H1 (cell line): Measurements from ENCODE around the gene INCENP. TPM values are rescaled to one million over a fixed set of nuclear protein-coding genes. Genes with fewer than 3 reads are reported as not detected.

Source experiments
- CTCF ChIA-PET: fragments of 300-600 bp; sonication (Branson Sonifier 250); formaldehyde crosslinking; loops from one replicate; lab custom pipeline; 2021; ENCODE audit not compliant: partially characterized antibody; lab: Charles Lee
- POLR2A ChIA-PET: fragments of 300-600 bp; sonication (Branson Sonifier 250); formaldehyde crosslinking; loops from one replicate; lab custom pipeline; 2021; ENCODE audit warnings: inconsistent platforms; ENCODE audit not compliant: partially characterized antibody; lab: Charles Lee
- DNase-seq, 2 experiments: peaks; one replicate each; pipeline versions ENCODE4 v3.0.0 to v3.0.0-alpha.2; 2010 to 2022; ENCODE audit warnings: low spot score in 2 of 2, low read depth in 1 of 2, mixed read lengths in 1 of 2
- FAIRE-seq: peaks from 2 replicates; lab custom pipeline; 2011; peaks lifted over from hg19 to GRCh38; lab: Jason Lieb, UNC
- H2AFZ ChIP-seq: 2 replicates; pipeline ENCODE4 v1.8.1; 2012; ENCODE audit warnings: low read length, inconsistent platforms
- H2AK5ac ChIP-seq: 2 replicates; pipeline ENCODE4 v1.6.1; 2013; ENCODE audit warnings: low read depth, low read length
- H2BK120ac ChIP-seq: replicated peaks from 2 replicates; pipeline ENCODE3; 2013; ENCODE audit warnings: low read depth, low read length, inconsistent platforms
- H2BK12ac ChIP-seq: 2 replicates; pipeline ENCODE4 v1.6.1; 2013; ENCODE audit warnings: low read depth, low read length
- H2BK15ac ChIP-seq: 2 replicates; pipeline ENCODE4 v1.6.1; 2013; ENCODE audit warnings: low read length
- H2BK20ac ChIP-seq: 2 replicates; pipeline ENCODE4 v1.6.1; 2013; ENCODE audit warnings: low read length
- H2BK5ac ChIP-seq: 2 replicates; pipeline ENCODE4 v1.6.1; 2013; ENCODE audit warnings: low read depth, low read length
- H3K14ac ChIP-seq: 2 replicates; pipeline ENCODE4 v1.6.1; 2013; ENCODE audit warnings: inconsistent platforms; ENCODE audit not compliant: insufficient read length
- H3K18ac ChIP-seq: 2 replicates; pipeline ENCODE4 v1.6.1; 2013; ENCODE audit warnings: low read length; ENCODE audit errors: extremely low read depth
- H3K23ac ChIP-seq: 2 replicates; pipeline ENCODE4 v1.6.1; 2013; ENCODE audit warnings: inconsistent platforms; ENCODE audit not compliant: insufficient read length
- H3K23me2 ChIP-seq: 2 replicates; pipeline ENCODE4 v1.6.1; 2013; ENCODE audit warnings: low read depth, low read length
- H3K27ac ChIP-seq: 2 replicates; pipeline ENCODE4 v1.6.1; 2011; ENCODE audit warnings: low read depth, low read length, inconsistent platforms
- H3K27me3 ChIP-seq, 4 experiments: replicated peaks in 1 of 4; 1 replicate in 1 of 4; 2 replicates in 3 of 4; pipeline versions ENCODE4 v1.6.1 to v1.8.1; 2011 to 2013; ENCODE audit warnings: low read length in 3 of 4, mild to moderate bottlenecking in 3 of 4, inconsistent platforms in 2 of 4, mixed read lengths in 2 of 4, moderate library complexity in 1 of 4; ENCODE audit not compliant: control insufficient read depth in 3 of 4, insufficient read depth in 3 of 4; ENCODE audit errors: extremely low read depth in 1 of 4
- H3K36me3 ChIP-seq, 4 experiments: 2 replicates each; pipeline versions ENCODE4 v1.6.1 to v1.8.1; 2011 to 2013; ENCODE audit warnings: mild to moderate bottlenecking in 4 of 4, low read length in 3 of 4, moderate library complexity in 2 of 4, control low read depth in 1 of 4, inconsistent platforms in 1 of 4; ENCODE audit not compliant: insufficient read depth in 4 of 4, control insufficient read depth in 2 of 4
- H3K4ac ChIP-seq: replicated peaks from 2 replicates; pipeline ENCODE3; 2013; ENCODE audit warnings: low read length, low read depth, mixed read lengths, inconsistent platforms; ENCODE audit not compliant: insufficient read length
- H3K4me1 ChIP-seq, 4 experiments: replicated peaks in 1 of 4; 1 replicate in 1 of 4; 2 replicates in 3 of 4; pipeline versions ENCODE4 v1.6.1 to v1.8.1; 2011 to 2013; ENCODE audit warnings: low read length in 3 of 4, inconsistent platforms in 2 of 4, mixed read lengths in 1 of 4; ENCODE audit not compliant: insufficient read depth in 4 of 4, control insufficient read depth in 3 of 4
- H3K4me2 ChIP-seq, 2 experiments: 2 replicates each; pipeline versions ENCODE4 v1.6.1 to v1.8.1; 2011 to 2013; ENCODE audit warnings: low read depth in 2 of 2, low read length in 2 of 2, control low read depth in 1 of 2, inconsistent platforms in 1 of 2, mild to moderate bottlenecking in 1 of 2; ENCODE audit not compliant: insufficient read depth in 1 of 2
- H3K4me3 ChIP-seq, 4 experiments: fragments of 200-600, 300-600 bp in 1 of 4; sonication (generic), shearing (Covaris generic), sonication (Bioruptor Twin) in 1 of 4; 2 replicates each; pipeline versions ENCODE4 v1.5.1 to v1.8.1; 2011 to 2016; ENCODE audit warnings: low read length in 4 of 4, low read depth in 3 of 4, control low read depth in 2 of 4, inconsistent platforms in 2 of 4, mild to moderate bottlenecking in 2 of 4, mixed read lengths in 1 of 4, moderate library complexity in 1 of 4; ENCODE audit not compliant: insufficient read depth in 2 of 4; ENCODE audit errors: extremely low read depth in 1 of 4
- H3K56ac ChIP-seq: replicated peaks from 2 replicates; pipeline ENCODE3; 2013; ENCODE audit warnings: low read depth, mild to moderate bottlenecking, mixed read lengths, low read length, inconsistent platforms; ENCODE audit not compliant: insufficient read length
- H3K79me1 ChIP-seq: 2 replicates; pipeline ENCODE4 v1.6.1; 2013; ENCODE audit warnings: low read depth, low read length, control low read depth
- H3K79me2 ChIP-seq, 2 experiments: 2 replicates each; pipeline versions ENCODE4 v1.6.1 to v1.8.1; 2012 to 2013; ENCODE audit warnings: low read length in 2 of 2, mild to moderate bottlenecking in 2 of 2, inconsistent platforms in 1 of 2; ENCODE audit not compliant: insufficient read depth in 2 of 2, control insufficient read depth in 1 of 2
- H3K9ac ChIP-seq, 4 experiments: replicated peaks in 1 of 4; 1 replicate in 1 of 4; 2 replicates in 3 of 4; pipeline versions ENCODE4 v1.6.1 to v1.8.1; 2011 to 2013; ENCODE audit warnings: low read depth in 3 of 4, low read length in 3 of 4, control low read depth in 2 of 4, mild to moderate bottlenecking in 2 of 4, moderate library complexity in 2 of 4, inconsistent platforms in 1 of 4; ENCODE audit errors: extremely low read depth in 1 of 4
- H3K9me3 ChIP-seq, 2 experiments: 2 replicates each; pipeline versions ENCODE4 v1.6.1 to v1.8.1; 2012 to 2013; ENCODE audit warnings: mild to moderate bottlenecking in 2 of 2, moderate library complexity in 2 of 2, control low read depth in 1 of 2, inconsistent platforms in 1 of 2, low read depth in 1 of 2, low read length in 1 of 2, mixed read lengths in 1 of 2; ENCODE audit not compliant: insufficient read depth in 2 of 2
- H4K20me1 ChIP-seq, 2 experiments: replicated peaks in 1 of 2; 2 replicates each; pipeline versions ENCODE3 to v1.8.1; 2011 to 2013; ENCODE audit warnings: inconsistent platforms in 2 of 2, low read length in 2 of 2, mild to moderate bottlenecking in 1 of 2; ENCODE audit not compliant: insufficient read depth in 2 of 2, control insufficient read depth in 1 of 2
- H4K5ac ChIP-seq: 2 replicates; pipeline ENCODE4 v1.6.1; 2013; ENCODE audit warnings: low read length, low read depth, mixed read lengths, inconsistent platforms; ENCODE audit not compliant: insufficient read length
- H4K8ac ChIP-seq: 2 replicates; pipeline ENCODE4 v1.8.0; 2013; ENCODE audit warnings: mild to moderate bottlenecking, moderate library complexity, low read length, inconsistent platforms; ENCODE audit not compliant: insufficient read depth; ENCODE audit errors: extremely low read depth
- H4K91ac ChIP-seq: replicated peaks from 2 replicates; pipeline ENCODE3; 2013; ENCODE audit warnings: low read length, mixed read lengths, inconsistent platforms; ENCODE audit not compliant: insufficient read length
- CEBPB ChIP-seq: IDR thresholded peaks from 2 replicates; pipeline ENCODE4 v1.6.1; 2012; ENCODE audit warnings: low read depth, low read length
- CHD1 ChIP-seq: IDR thresholded peaks from 2 replicates; pipeline ENCODE4 v1.6.1; 2012; ENCODE audit warnings: low read depth, low read length, improper control_type of control experiment
- EZH2 ChIP-seq: fragments of 200-600 bp; sonication (generic); IDR thresholded peaks from 2 replicates; pipeline ENCODE4 v1.7.1; 2012; ENCODE audit warnings: low read depth, mild to moderate bottlenecking, moderate library complexity, low read length, inconsistent platforms; ENCODE audit not compliant: severe bottlenecking
- HDAC2 ChIP-seq, 2 experiments: fragments of 300-600 bp in 1 of 2; sonication (generic) in 1 of 2; IDR thresholded peaks; 2 replicates each; pipeline ENCODE4 v1.6.1; 2011 to 2012; ENCODE audit warnings: low read depth in 2 of 2, low read length in 2 of 2, mild to moderate bottlenecking in 2 of 2, moderate library complexity in 2 of 2, borderline replicate concordance in 1 of 2, inconsistent platforms in 1 of 2
- JUN ChIP-seq: IDR thresholded peaks from 2 replicates; pipeline ENCODE4 v1.6.1; 2011; ENCODE audit warnings: low read depth, mild to moderate bottlenecking, improper control_type of control experiment, low read length
- KDM5A ChIP-seq: fragments of 200-600 bp; IDR thresholded peaks from 2 replicates; pipeline ENCODE4 v1.7.1; 2012; ENCODE audit warnings: mild to moderate bottlenecking, low read length, inconsistent platforms, mixed read lengths
- NRF1 ChIP-seq: IDR thresholded peaks from 2 replicates; pipeline ENCODE4 v1.6.1; 2011; ENCODE audit warnings: mild to moderate bottlenecking, low read depth, low read length, improper control_type of control experiment
- RBBP5 ChIP-seq: IDR thresholded peaks from 2 replicates; pipeline ENCODE4 v1.7.1; 2012; ENCODE audit warnings: low read depth, mild to moderate bottlenecking, inconsistent platforms, low read length, moderate library complexity, borderline replicate concordance
- SAP30 ChIP-seq: fragments of 300-600 bp; sonication (generic); IDR thresholded peaks from 2 replicates; pipeline ENCODE4 v1.7.1; 2012; ENCODE audit warnings: low read length, moderate library complexity, mild to moderate bottlenecking, inconsistent platforms; ENCODE audit not compliant: insufficient read depth, insufficient replicate concordance
- SP1 ChIP-seq: IDR thresholded peaks from 2 replicates; pipeline ENCODE4 v1.6.1; 2011; ENCODE audit warnings: low read depth, low read length
- SP2 ChIP-seq: IDR thresholded peaks from 2 replicates; pipeline ENCODE4 v1.6.1; 2012; ENCODE audit warnings: mild to moderate bottlenecking, low read length, inconsistent platforms
- TAF1 ChIP-seq: IDR thresholded peaks from 2 replicates; pipeline ENCODE4 v1.6.1; 2011; ENCODE audit warnings: mild to moderate bottlenecking, low read depth, low read length
- TCF12 ChIP-seq: IDR thresholded peaks from 2 replicates; pipeline ENCODE4 v1.6.1; 2011; ENCODE audit warnings: low read depth, mild to moderate bottlenecking, low read length
- YY1 ChIP-seq: IDR thresholded peaks from 2 replicates; pipeline ENCODE4 v1.6.1; 2011; ENCODE audit warnings: low read depth, mild to moderate bottlenecking, low read length
- WGBS, 2 experiments: shearing (Covaris generic) in 1 of 2; methylation state at CpG; one replicate each; pipeline versions ENCODE4 v1.1.6 to v1.1.7; 2013 to 2015; ENCODE audit warnings: low lambda C conversion rate in 2 of 2, mixed read lengths in 2 of 2, inconsistent platforms in 1 of 2, low coverage in 1 of 2, missing lambda C conversion rate in 1 of 2; ENCODE audit not compliant: insufficient replicate concordance in 2 of 2, insufficient coverage in 1 of 2, insufficient read length in 1 of 2; ENCODE audit errors: extremely low coverage in 1 of 2, missing lambda C conversion rate in 1 of 2; 5-methylcytosine and 5-hydroxymethylcytosine counted together
- polyA plus RNA-seq, 7 experiments: library from polyadenylated mRNA; depleted of rRNA in 3 of 7; stranded (reverse) in 5 of 7; unstranded in 2 of 7; fragments of >200 nt in 5 of 7; fragments of 200-250 nt in 2 of 7; gene quantifications; 1 replicate in 5 of 7; 2 replicates in 1 of 7; 4 replicates in 1 of 7; pipeline versions ENCODE4 v1.2.1 to v1.2.3, GENCODE V29; 2011 to 2013; ENCODE audit warnings: missing spikeins in 2 of 7, mixed read lengths in 2 of 7
- total RNA-seq: library from RNA; stranded (reverse); fragmentation: NEBNext Ultra II Directional; extraction: Animal tissue kit (Norgen Biotek cat#: 25700); gene quantifications from 2 replicates; pipeline ENCODE4 v1.2.1, GENCODE V29; 2021

The INCENP gene
- total and polyA plus RNA-seq, 2 of the 8 experiments (the other 6 are each of a cell fraction or from before 2014, with no cell fraction given) = 25.4 to 132 TPM

DNA sequence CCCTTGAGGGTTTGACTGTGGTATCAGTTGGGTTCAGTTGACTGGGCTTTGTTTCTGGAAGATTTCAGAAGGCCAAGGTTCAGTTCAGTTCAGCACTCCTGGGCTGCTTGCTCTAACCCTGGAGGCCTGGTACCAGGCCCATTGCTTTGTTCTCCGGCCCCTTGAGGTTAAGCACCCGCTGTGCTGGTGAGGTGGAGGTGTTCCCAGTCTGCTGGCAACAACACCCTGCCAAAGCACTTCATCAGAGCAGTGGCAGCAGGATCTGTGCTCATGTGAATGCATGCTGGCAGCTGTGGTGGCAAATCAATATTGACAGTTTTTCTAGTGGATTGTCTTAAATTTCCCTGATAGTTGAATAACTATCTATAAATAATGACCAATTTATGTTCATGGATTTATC, 62.4 kb downstream of the INCENP start:
- no peak overlapping the region for H3K23ac ChIP-seq
- H2BK120ac ChIP-seq = no peak overlapping the region
- ChIA-PET POLR2A (no interaction called here), CTCF (interaction anchor here (1.8 kb wide), 1 partner anchor 42 kb away, joined by 4 read pairs; no protein-coding TSS in a partner anchor)
- no peak overlapping the region for H2BK15ac ChIP-seq
- H3K36me3 ChIP-seq = no peaks in the 10 kb centered on the region
- no peaks in the 10 kb centered on the region for H3K79me1 ChIP-seq
- no peaks in the 10 kb centered on the region for H3K23me2 ChIP-seq
- no peak for DNase-seq
- no peaks in the 10 kb centered on the region for H3K79me2 ChIP-seq
- H3K18ac ChIP-seq = no peak overlapping the region
- no peaks in the 10 kb centered on the region for H4K20me1 ChIP-seq
- FAIRE-seq = no peak
- no peak overlapping the region for H2AFZ ChIP-seq
- no peak overlapping the region for H2AK5ac ChIP-seq
- no peak overlapping the region for H2BK20ac ChIP-seq
- H4K8ac ChIP-seq = no peak overlapping the region
- H3K4me3 ChIP-seq = no peak overlapping the region
- no peak overlapping the region for H3K4ac ChIP-seq
- H3K14ac ChIP-seq = no peak overlapping the region
- H3K56ac ChIP-seq = no peak overlapping the region
- no peaks in the 10 kb centered on the region for H3K9me3 ChIP-seq
- no peak overlapping the region for H4K5ac ChIP-seq
- H2BK5ac ChIP-seq = no peak overlapping the region
- no peak overlapping the region for H3K27ac ChIP-seq
- no peak overlapping the region for H3K4me2 ChIP-seq
- H2BK12ac ChIP-seq = no peak overlapping the region
- H4K91ac ChIP-seq = no peak overlapping the region
- H3K4me1 ChIP-seq = no peaks in the 10 kb centered on the region
- no peak overlapping the region for H3K9ac ChIP-seq
- 85% methylated on average over 2 of the region's 2 CpGs; no CpG with 5 or more reads in 1 of the 2 experiments for WGBS, 2 experiments
- no peaks in the 10 kb centered on the region for H3K27me3 ChIP-seq
- TF ChIP-seq SP2 (no peak), KDM5A (no peak), SP1 (no peak), CHD1 (no peak), NRF1 (no peak), TAF1 (no peak), HDAC2 (IDR thresholded peaks at IDR 0.05; ENCODE audit: borderline replicate concordance in 1 of 2, low read depth in 2 of 2, low read length in 2 of 2) (no peak), CEBPB (no peak), SAP30 (no peak), EZH2 (no peak), TCF12 (no peak), JUN (no peak), RBBP5 (no peak), YY1 (no peak)
